Activated naive CD4-positive, alpha-beta T cell (primary cell): Measurements from ENCODE around the gene VENTX.

Experiments used
- DNase-seq, 4 experiments: peaks; one replicate each; lab custom pipeline; 2025; lab: John Stamatoyannopoulos, UW

Gene VENTX

GRCh38 chr10:133237588-133238465 lies at the start of gene VENTX:
Gene VENTX, plus strand, starts transcription at chr10:133237855. Its CDS starts 60 bp downstream, at chr10:133237915.
- no peak for DNase-seq

- DNase-seq, result no peak
Observed at GRCh38 chr10:133187906-133188681, 49.6 kb upstream of the VENTX start.

- DNase-seq, result no peak
Observed at GRCh38 chr10:133189256-133189655, 48.4 kb upstream of the VENTX start.

- no peak for DNase-seq
Observed at GRCh38 chr10:133189726-133190125, 47.9 kb upstream of the VENTX start.

GRCh38 chr10:133190225-133190624 lies 47.4 kb upstream of the VENTX start:
- no peak for DNase-seq

- no peak for DNase-seq
Observed at GRCh38 chr10:133191651-133192050, 46.0 kb upstream of the VENTX start.

- no peak for DNase-seq
Observed at GRCh38 chr10:133194151-133194550, 43.5 kb upstream of the VENTX start.

GRCh38 chr10:133195096-133195495 lies 42.6 kb upstream of the VENTX start:
- no peak for DNase-seq

GRCh38 chr10:133195611-133196010 lies 42.0 kb upstream of the VENTX start:
- DNase-seq, result no peak

- DNase-seq, result no peak
Observed at GRCh38 chr10:133196221-133196915, 41.3 kb upstream of the VENTX start.

GRCh38 chr10:133196936-133197758 lies 40.5 kb upstream of the VENTX start:
- DNase-seq, result no peak

- no peak for DNase-seq
Observed at GRCh38 chr10:133197786-133198185, 39.9 kb upstream of the VENTX start.

GRCh38 chr10:133198206-133198605 lies 39.4 kb upstream of the VENTX start:
- no peak for DNase-seq

GRCh38 chr10:133198621-133199487 lies 38.8 kb upstream of the VENTX start:
- no peak for DNase-seq

- DNase-seq, result no peak
Observed at GRCh38 chr10:133199488-133199885, 38.2 kb upstream of the VENTX start.

- DNase-seq, result no peak
Observed at GRCh38 chr10:133199992-133200611, 37.6 kb upstream of the VENTX start.

GRCh38 chr10:133200621-133201031 lies 37.0 kb upstream of the VENTX start:
- DNase-seq, result no peak

GRCh38 chr10:133201151-133201947 lies 36.3 kb upstream of the VENTX start:
- DNase-seq, result no peak
